Hematopoietic multipotent progenitor cell treated with erythropoietin and hydrocortisone succinate and interleukin-3 and kit ligand, for 15 days (in vitro differentiated cells): ENCODE results near the gene RACGAP1.
"Not testable (repeated sequence)": the region's sequence is repeated elsewhere in the genome, so short reads cannot be mapped to it uniquely, and the experiment has no call there.

Experiments
- DNase-seq: peaks from one replicate; pipeline ENCODE4 v3.0.0-alpha.2; 2015; ENCODE audit warnings: low spot score

RACGAP1 gene

GRCh38 chr12:50055831-50056638 is 30.7 kb upstream of the RACGAP1 start:
- peak; percentile 66 for DNase-seq

GRCh38 chr12:50053583-50053982 is 28.3 kb upstream of the RACGAP1 start:
- no peak for DNase-seq

- no peak for DNase-seq
Measured at GRCh38 chr12:50052964-50053363, 27.7 kb upstream of the RACGAP1 start.

GRCh38 chr12:50052544-50052943 is 27.2 kb upstream of the RACGAP1 start:
- DNase-seq: no peak

GRCh38 chr12:50051101-50051806 is 26.0 kb upstream of the RACGAP1 start:
- no peak for DNase-seq

- peak; percentile 94 for DNase-seq
Measured at GRCh38 chr12:50050410-50051098, 25.3 kb upstream of the RACGAP1 start.

- no peak for DNase-seq
Measured at GRCh38 chr12:50050119-50050385, 24.8 kb upstream of the RACGAP1 start.

- no peak for DNase-seq
Measured at GRCh38 chr12:50049254-50050118, 24.2 kb upstream of the RACGAP1 start.

GRCh38 chr12:50047693-50048250 is 22.5 kb upstream of the RACGAP1 start:
- peak; percentile 40 for DNase-seq

GRCh38 chr12:50043854-50044253 is 18.6 kb upstream of the RACGAP1 start:
- no peak for DNase-seq

- DNase-seq: no peak
Measured at GRCh38 chr12:50043308-50043707, 18.0 kb upstream of the RACGAP1 start.

- no peak for DNase-seq
Measured at GRCh38 chr12:50042693-50043092, 17.4 kb upstream of the RACGAP1 start.

- DNase-seq: no peak
Measured at GRCh38 chr12:50041962-50042361, 16.7 kb upstream of the RACGAP1 start.

GRCh38 chr12:50041062-50041860 is 16.0 kb upstream of the RACGAP1 start:
- no peak for DNase-seq

GRCh38 chr12:50040657-50041056 is 15.4 kb upstream of the RACGAP1 start:
- DNase-seq: no peak

GRCh38 chr12:50039151-50039835 is 14.0 kb upstream of the RACGAP1 start:
- peak; percentile 91 for DNase-seq

GRCh38 chr12:50038336-50038735 is 13.0 kb upstream of the RACGAP1 start:
- DNase-seq: no peak

GRCh38 chr12:50032854-50033581 is 7.7 kb upstream of the RACGAP1 start:
- no peak for DNase-seq

GRCh38 chr12:50032515-50032853 is 7.2 kb upstream of the RACGAP1 start:
- DNase-seq: no peak

- not testable (repeated sequence) for DNase-seq
Measured at GRCh38 chr12:50030449-50030848, 5.2 kb upstream of the RACGAP1 start.
